ENCODE data around the gene H2BK1. TPM values are rescaled to one million over a fixed set of nuclear protein-coding genes. Genes with fewer than 3 reads are reported as not detected.
A peak's percentile ranks its signal among the peaks of the same experiment; 100 is the strongest.

H2BK1 gene
- total RNA-seq, 1 donor from 2014 or later = not detected

DNA sequence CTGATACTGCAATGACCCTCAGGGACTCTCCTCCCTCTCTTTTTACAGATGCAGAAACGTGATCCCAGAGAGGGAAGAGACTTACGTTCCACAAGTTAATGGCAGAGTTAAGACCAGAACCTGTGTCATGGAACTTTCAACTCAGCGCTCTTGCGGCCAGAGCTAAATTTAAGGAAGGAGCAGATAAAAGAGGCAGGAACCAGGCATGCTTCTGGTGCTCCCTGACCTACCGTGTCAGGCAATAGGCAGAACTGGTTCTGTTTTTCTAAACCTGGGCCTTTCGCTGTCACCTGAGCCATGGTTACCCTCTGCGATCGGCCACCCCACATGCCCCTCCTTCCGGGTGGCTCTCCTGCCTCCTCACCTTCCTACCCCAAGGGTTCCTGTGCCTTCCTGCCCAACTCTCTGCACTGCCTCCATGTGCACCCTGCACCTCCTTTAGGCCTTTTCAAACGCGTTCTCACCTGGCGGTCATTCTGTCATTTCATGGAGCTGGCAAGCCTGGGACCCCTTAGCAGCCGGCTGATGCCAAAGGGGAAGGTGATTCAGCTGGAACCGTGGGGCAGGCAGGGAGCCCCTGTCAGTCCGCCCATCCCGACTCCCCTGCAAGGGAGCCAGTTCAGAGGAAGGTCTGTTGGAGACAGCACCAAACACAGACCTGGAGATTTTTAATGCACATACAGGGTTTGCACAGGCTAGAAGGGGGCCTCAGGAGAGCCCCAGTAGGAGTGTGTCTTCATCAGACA lies 35.1 kb downstream of the H2BK1 start:
- TF ChIP-seq, protein P1, sequence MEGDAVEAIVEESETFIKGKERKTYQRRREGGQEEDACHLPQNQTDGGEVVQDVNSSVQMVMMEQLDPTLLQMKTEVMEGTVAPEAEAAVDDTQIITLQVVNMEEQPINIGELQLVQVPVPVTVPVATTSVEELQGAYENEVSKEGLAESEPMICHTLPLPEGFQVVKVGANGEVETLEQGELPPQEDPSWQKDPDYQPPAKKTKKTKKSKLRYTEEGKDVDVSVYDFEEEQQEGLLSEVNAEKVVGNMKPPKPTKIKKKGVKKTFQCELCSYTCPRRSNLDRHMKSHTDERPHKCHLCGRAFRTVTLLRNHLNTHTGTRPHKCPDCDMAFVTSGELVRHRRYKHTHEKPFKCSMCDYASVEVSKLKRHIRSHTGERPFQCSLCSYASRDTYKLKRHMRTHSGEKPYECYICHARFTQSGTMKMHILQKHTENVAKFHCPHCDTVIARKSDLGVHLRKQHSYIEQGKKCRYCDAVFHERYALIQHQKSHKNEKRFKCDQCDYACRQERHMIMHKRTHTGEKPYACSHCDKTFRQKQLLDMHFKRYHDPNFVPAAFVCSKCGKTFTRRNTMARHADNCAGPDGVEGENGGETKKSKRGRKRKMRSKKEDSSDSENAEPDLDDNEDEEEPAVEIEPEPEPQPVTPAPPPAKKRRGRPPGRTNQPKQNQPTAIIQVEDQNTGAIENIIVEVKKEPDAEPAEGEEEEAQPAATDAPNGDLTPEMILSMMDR (IDR thresholded peaks at IDR 0.05; ENCODE audit: unreplicated experiment) = no peak
- DNase-seq (ENCODE audit: low spot score in 2 of 2, unreplicated experiment in 2 of 2) = no peak
- no peak overlapping the region for H3K4me3 Mint-ChIP-seq
- no peaks in the 10 kb centered on the region for H3K4me1 Mint-ChIP-seq
- no peak overlapping the region for H3K27ac Mint-ChIP-seq
- no peaks in the 10 kb centered on the region for H3K9me3 Mint-ChIP-seq
- H3K27me3 Mint-ChIP-seq (ENCODE audit: low read depth) = peaks cover 89% of the 10 kb centered on the region
- H3K36me3 Mint-ChIP-seq = no peaks in the 10 kb centered on the region

DNA sequence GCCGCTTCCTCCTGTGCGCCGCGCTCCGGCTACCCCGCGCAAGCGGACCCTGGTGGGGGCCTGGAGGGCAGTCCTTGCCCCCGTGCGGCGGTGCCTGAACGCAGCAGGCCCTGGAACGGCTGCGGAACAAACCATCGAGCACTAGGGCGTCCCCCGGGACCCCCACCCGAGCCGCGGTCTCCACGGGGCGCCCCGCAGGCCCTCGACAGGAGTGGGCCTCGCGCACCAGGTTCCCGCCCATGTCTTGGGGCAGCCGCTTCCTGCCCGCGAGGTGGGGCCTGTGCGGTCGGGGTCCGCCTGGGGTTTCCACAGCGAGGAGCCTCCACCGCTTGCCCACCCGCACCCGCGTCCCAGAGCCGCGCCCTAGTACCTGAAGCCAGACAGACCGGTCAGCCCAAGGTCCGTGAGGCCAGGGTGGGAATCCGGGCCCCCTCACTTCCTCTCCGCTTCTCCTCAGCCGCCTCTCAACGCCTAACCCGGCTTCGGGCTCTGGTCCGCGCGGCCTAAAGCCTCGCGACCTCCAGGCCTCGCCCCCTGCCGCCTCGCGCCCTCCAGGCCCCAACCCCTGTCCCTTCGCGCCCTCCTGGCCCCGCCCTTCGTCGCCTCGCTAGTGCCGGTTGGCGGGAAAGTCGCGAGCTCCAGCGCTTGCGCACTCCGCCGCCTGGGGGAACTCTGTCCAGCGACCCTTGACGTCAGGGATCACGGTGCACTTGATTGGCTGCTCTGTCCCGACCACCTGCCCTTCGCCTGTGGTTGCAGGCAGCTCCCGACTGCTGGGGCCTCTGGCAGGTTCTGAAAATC lies 35.8 kb downstream of the H2BK1 start:
- peaks cover 90% of the 10 kb centered on the region for H3K27me3 Mint-ChIP-seq (ENCODE audit: low read depth)
- H3K36me3 Mint-ChIP-seq = no peaks in the 10 kb centered on the region

DNA sequence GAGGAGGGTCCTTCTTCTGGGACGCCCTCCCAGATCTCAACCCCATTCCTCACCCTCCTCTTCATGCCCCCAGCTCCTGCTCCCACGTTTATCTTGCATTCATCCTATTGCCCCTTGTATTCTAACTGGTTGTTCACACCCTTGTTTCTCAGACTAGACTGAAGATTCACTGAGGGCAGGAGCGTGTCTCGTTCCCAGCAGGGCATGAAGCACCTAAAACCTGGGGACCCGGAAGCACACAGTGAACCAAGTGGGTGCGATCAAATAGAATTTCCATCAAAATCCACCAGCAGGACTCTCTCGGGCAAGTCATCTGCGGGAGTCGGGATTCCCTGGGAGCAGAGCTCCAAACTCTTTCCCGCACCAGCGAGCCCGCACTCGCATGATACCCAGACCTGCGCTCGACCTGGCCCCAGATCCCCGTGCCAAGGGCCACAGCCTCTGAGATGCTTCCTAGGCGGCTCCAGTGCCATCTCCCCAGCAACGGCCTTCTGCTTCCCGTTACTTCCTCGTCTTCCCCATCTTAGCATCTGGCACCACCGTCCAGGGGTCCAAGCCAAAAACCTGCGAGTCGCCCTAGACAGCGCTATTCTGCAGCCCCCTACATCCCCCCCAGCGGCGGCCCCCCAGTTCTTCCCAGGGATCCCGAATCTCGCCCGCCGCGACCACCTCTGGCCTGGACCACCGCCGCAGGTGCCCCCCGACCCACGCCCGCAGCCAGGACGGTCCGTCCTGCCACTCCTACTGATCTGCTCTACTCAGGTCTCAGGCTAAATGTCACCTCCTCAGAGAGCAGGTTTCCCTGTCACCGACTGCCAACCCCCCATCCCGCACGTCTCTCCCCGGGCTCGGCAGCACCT lies 36.7 kb downstream of the H2BK1 start:
- Mint-ChIP-seq H3K27me3 (ENCODE audit: low read depth) (peaks cover 90% of the 10 kb centered on the region), H3K4me3 (no peak overlapping the region), H3K36me3 (no peaks in the 10 kb centered on the region), H3K4me1 (no peaks in the 10 kb centered on the region), H3K27ac (no peak overlapping the region), H3K9me3 (no peaks in the 10 kb centered on the region)
- TF ChIP-seq, protein P1 (IDR thresholded peaks at IDR 0.05; ENCODE audit: unreplicated experiment) = no peak
- no peak for DNase-seq (ENCODE audit: low spot score in 2 of 2, unreplicated experiment in 2 of 2)

More for the DNA sequence above, 35.8 kb downstream of the H2BK1 start:
- no peak overlapping the region for H3K27ac Mint-ChIP-seq
- no peak overlapping the region for H3K4me3 Mint-ChIP-seq
- no peak for DNase-seq (ENCODE audit: low spot score in 2 of 2, unreplicated experiment in 2 of 2)
- H3K4me1 Mint-ChIP-seq = no peaks in the 10 kb centered on the region
- TF ChIP-seq, protein P1 (IDR thresholded peaks at IDR 0.05; ENCODE audit: unreplicated experiment) = no peak
- no peaks in the 10 kb centered on the region for H3K9me3 Mint-ChIP-seq

DNA sequence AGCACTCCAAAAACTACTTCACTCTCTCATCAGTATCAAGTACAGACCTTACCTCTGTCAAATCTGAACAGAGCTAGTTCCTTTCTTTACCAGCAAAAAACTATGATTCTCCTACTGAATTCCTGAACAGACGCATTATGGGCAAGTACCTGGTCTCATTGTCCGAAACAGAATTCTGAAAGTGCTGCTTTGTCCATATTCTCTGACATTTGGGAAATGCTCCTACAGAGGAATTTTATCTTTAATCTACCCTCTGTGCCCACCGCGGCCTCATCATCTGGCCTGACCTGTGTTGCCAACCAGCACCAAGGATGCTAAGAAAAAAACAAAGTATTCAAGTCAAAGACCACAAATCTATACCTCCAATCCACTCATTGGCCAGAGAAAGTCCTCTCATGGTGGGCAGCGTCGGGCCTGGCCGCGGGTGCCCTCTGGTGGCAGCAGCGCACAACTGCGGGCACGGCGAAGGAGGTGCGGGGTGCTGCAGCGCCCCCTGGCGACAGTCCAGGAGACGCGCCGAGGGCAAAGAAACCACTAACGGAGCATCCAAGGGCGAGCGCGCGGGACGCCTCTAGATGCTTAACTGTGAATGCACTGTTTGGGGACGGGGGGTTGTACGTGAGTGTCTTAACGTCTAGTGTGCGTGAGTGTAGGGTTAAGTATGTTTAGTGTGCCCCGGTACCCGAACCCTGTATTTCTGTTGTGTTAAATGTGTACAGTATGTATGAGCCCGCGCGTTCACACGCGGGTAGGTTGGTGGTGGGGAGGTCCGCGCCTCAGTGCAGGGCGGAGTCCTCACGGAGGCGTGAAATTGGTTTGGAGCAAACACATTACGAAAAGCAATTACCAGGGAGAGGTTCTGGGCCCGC lies 37.8 kb downstream of the H2BK1 start:
- Mint-ChIP-seq H3K27ac (no peak overlapping the region), H3K27me3 (ENCODE audit: low read depth) (peaks cover 87% of the 10 kb centered on the region)

More for the DNA sequence above, 37.8 kb downstream of the H2BK1 start:
- peaks cover 2% of the 10 kb centered on the region for H3K4me1 Mint-ChIP-seq
- TF ChIP-seq, protein P1 (IDR thresholded peaks at IDR 0.05; ENCODE audit: unreplicated experiment) = peak; percentile 100
- no peaks in the 10 kb centered on the region for H3K9me3 Mint-ChIP-seq
- H3K4me3 Mint-ChIP-seq = no peak overlapping the region
- peak; percentile 69 to 90 for DNase-seq (ENCODE audit: low spot score in 2 of 2, unreplicated experiment in 2 of 2)
- H3K36me3 Mint-ChIP-seq = no peaks in the 10 kb centered on the region

Data from mesothelial cell of epicardium (in vitro differentiated cells).